ENCODE data around the gene FARSB.

DNA sequence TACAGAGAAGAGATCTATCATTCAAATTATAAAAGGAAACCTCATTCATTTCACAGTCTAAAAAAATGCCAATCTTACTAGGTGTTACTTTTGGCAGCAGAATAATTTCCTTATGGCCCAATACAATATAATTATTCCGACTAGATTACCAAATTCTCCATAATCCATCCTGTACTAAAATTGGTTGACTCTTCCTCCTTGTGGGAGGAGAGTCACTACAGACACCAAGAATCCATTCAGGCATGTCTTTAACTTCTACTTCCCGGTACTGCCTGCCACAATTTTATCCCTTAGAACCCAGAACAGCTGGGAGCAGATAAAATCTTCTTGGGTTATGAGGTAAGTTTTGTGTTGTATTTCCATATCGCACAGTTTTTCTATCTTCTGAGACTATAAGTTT is 9.9 kb downstream of the FARSB start:
- TF ChIP-seq, protein P1, sequence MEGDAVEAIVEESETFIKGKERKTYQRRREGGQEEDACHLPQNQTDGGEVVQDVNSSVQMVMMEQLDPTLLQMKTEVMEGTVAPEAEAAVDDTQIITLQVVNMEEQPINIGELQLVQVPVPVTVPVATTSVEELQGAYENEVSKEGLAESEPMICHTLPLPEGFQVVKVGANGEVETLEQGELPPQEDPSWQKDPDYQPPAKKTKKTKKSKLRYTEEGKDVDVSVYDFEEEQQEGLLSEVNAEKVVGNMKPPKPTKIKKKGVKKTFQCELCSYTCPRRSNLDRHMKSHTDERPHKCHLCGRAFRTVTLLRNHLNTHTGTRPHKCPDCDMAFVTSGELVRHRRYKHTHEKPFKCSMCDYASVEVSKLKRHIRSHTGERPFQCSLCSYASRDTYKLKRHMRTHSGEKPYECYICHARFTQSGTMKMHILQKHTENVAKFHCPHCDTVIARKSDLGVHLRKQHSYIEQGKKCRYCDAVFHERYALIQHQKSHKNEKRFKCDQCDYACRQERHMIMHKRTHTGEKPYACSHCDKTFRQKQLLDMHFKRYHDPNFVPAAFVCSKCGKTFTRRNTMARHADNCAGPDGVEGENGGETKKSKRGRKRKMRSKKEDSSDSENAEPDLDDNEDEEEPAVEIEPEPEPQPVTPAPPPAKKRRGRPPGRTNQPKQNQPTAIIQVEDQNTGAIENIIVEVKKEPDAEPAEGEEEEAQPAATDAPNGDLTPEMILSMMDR (IDR thresholded peaks at IDR 0.05) = no peak
- TF ChIP-seq POLR2A (IDR thresholded peaks at IDR 0.05) = no peak
